ENCODE data around the gene ARSJ. TPM values are rescaled to one million over a fixed set of nuclear protein-coding genes. Genes with fewer than 3 reads are reported as not detected.

The ARSJ gene
- 28.0 and 31.4 TPM in 2 replicates for total RNA-seq

GRCh38 chr4:113979148-113979904 lies at the start of gene ARSJ:
ARSJ (minus strand) TSS chr4:113979647; CDS start chr4:113978834, 813 bp downstream.

Other genes with a start within 250 kb of the ARSJ start
- 221 and 251 TPM in 2 replicates for gene CAMK2D, start 217.9 kb downstream of the ARSJ start, total RNA-seq